Kidney epithelial cell (primary cell): Measurements from ENCODE around the gene SGPL1. TPM values are rescaled to one million over a fixed set of nuclear protein-coding genes. Genes with fewer than 3 reads are reported as not detected.

Source experiments
- DNase-seq: peaks from one replicate; pipeline ENCODE4 v3.0.0-alpha.2; 2010; ENCODE audit warnings: low read depth
- H3K27me3 ChIP-seq: 2 replicates; pipeline ENCODE4 v1.6.0; 2011; ENCODE audit warnings: low read length; ENCODE audit not compliant: control insufficient read depth, insufficient read depth
- H3K36me3 ChIP-seq: 2 replicates; pipeline ENCODE4 v1.5.1; 2011; ENCODE audit warnings: low read length; ENCODE audit not compliant: control insufficient read depth, insufficient read depth
- H3K4me3 ChIP-seq: 2 replicates; pipeline ENCODE4 v1.5.1; 2011; ENCODE audit warnings: low read depth, mild to moderate bottlenecking, control low read depth, low read length
- total RNA-seq: library from RNA; depleted of rRNA; stranded (reverse); fragments of >200 nt; gene quantifications from 2 replicates; pipeline ENCODE4 v1.2.3, GENCODE V29; 2015
- TF ChIP-seq, protein P1 (sequence below): IDR thresholded peaks from 2 replicates; pipeline ENCODE4 v1.5.1; 2011; ENCODE audit warnings: mild to moderate bottlenecking, moderate library complexity, low read length, control low read depth, inconsistent platforms; ENCODE audit not compliant: insufficient read depth, poor library complexity, severe bottlenecking

Gene SGPL1
- total RNA-seq, 1 donor from 2014 or later = 83.5 TPM

- Histone ChIP-seq H3K27me3 (peaks cover 5% of the 10 kb centered on the region), H3K36me3 (no peaks in the 10 kb centered on the region), H3K4me3 (no peak overlapping the region)
- DNase-seq = no peak
- TF ChIP-seq, protein P1, sequence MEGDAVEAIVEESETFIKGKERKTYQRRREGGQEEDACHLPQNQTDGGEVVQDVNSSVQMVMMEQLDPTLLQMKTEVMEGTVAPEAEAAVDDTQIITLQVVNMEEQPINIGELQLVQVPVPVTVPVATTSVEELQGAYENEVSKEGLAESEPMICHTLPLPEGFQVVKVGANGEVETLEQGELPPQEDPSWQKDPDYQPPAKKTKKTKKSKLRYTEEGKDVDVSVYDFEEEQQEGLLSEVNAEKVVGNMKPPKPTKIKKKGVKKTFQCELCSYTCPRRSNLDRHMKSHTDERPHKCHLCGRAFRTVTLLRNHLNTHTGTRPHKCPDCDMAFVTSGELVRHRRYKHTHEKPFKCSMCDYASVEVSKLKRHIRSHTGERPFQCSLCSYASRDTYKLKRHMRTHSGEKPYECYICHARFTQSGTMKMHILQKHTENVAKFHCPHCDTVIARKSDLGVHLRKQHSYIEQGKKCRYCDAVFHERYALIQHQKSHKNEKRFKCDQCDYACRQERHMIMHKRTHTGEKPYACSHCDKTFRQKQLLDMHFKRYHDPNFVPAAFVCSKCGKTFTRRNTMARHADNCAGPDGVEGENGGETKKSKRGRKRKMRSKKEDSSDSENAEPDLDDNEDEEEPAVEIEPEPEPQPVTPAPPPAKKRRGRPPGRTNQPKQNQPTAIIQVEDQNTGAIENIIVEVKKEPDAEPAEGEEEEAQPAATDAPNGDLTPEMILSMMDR = no peak
These were observed 111.6 kb downstream of the SGPL1 start for GRCh38 chr10:70927189-70927943.

DNA sequence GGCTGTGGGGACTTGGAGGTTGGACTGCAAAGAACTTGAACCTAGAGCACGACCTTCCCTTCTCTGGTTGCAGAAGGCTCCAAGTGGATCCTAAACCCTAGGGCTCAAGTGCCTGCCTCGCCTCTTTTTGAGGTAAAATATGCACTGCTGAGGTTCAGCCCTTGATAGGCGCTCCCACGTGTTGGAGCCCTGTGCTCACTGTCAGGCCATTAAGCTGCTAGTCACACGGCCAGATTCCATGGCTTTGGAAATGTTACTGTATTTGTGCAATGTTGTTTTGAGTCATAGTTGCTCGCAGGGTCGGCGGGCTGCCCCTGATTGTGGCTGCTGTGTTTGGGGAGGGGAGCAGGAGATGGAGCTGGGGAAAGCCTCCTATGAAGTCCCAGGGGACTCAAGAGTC lies 112.4 kb downstream of the SGPL1 start:
- peaks cover 5% of the 10 kb centered on the region for H3K27me3 ChIP-seq
- DNase-seq = no peak
- no peak overlapping the region for H3K4me3 ChIP-seq
- H3K36me3 ChIP-seq = no peaks in the 10 kb centered on the region
- TF ChIP-seq, protein P1 = no peak

DNA sequence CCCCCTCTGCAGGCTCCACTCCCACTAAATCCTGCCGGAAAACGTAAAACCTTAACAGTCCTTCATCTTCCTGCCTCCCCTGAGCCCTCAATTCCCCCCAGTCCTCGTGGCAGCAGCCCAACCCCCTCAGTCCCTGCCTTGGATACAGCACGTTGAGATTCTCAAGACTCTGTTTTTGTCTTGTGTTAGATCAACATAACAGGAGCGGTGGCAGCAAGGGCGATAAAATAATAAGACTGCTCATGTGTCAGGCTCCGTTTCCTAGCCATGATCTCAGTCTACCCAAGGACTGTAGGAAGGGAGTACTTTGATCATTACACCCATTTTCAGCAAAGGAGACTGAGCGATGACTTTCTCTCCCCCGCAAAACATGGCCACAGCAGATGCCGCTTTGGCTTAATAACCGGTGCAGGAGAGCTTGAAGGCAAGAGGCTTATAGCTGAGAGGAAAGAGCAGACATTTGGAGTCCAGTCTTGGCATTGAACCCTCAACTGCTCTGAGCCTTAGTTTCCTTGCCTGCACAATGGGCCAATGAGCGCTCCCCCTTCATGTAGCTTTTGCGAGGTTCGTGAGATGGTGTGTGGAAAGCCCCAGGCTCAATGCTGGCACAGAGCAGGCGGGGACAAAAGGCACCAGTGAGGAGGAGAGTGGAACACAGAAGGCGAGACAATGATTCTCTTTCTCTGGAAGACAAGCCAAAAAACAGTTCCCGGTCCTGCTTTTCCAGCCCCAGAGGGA lies 114.7 kb downstream of the SGPL1 start:
- H3K4me3 ChIP-seq = no peak overlapping the region
- TF ChIP-seq, protein P1 = no peak
- peaks cover 3% of the 10 kb centered on the region for H3K27me3 ChIP-seq
- H3K36me3 ChIP-seq = no peaks in the 10 kb centered on the region
- DNase-seq = no peak

Other genes starting within 250 kb of the SGPL1 start
- gene PRF1, start 213.2 kb upstream of the SGPL1 start, total RNA-seq = not detected in 2 replicates
- 1.3 and 1.6 TPM in 2 replicates for gene ADAMTS14, start 143.4 kb upstream of the SGPL1 start, total RNA-seq
- gene TBATA, start 30.6 kb upstream of the SGPL1 start, total RNA-seq = not detected in 2 replicates
- 72.9 and 92.2 TPM in 2 replicates for gene PCBD1, start 72.6 kb downstream of the SGPL1 start, total RNA-seq